ENCODE data around the gene CASR.
"Not testable (repeated sequence)": the region's sequence is repeated elsewhere in the genome, so short reads cannot be mapped to it uniquely, and the experiment has no call there.

Gene CASR, protein sequence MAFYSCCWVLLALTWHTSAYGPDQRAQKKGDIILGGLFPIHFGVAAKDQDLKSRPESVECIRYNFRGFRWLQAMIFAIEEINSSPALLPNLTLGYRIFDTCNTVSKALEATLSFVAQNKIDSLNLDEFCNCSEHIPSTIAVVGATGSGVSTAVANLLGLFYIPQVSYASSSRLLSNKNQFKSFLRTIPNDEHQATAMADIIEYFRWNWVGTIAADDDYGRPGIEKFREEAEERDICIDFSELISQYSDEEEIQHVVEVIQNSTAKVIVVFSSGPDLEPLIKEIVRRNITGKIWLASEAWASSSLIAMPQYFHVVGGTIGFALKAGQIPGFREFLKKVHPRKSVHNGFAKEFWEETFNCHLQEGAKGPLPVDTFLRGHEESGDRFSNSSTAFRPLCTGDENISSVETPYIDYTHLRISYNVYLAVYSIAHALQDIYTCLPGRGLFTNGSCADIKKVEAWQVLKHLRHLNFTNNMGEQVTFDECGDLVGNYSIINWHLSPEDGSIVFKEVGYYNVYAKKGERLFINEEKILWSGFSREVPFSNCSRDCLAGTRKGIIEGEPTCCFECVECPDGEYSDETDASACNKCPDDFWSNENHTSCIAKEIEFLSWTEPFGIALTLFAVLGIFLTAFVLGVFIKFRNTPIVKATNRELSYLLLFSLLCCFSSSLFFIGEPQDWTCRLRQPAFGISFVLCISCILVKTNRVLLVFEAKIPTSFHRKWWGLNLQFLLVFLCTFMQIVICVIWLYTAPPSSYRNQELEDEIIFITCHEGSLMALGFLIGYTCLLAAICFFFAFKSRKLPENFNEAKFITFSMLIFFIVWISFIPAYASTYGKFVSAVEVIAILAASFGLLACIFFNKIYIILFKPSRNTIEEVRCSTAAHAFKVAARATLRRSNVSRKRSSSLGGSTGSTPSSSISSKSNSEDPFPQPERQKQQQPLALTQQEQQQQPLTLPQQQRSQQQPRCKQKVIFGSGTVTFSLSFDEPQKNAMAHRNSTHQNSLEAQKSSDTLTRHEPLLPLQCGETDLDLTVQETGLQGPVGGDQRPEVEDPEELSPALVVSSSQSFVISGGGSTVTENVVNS

DNA sequence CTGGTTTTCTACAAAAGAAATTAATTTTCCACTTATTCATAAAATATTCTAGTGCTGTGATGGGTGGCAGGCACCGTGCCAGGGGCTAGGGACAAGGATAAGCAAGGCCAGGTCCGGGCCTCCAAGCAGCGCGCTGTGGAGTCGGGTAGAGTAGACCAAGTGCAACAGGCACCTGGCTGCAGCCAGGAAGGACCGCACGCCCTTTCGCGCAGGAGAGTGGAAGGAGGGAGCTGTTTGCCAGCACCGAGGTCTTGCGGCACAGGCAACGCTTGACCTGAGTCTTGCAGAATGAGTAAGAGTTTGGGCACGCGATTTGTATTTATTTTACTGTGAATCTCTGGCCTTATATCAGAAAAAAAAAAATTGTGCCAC, at the start of gene CASR:
Gene CASR, plus strand, starts transcription at position 148 of the 372 bp plus-strand sequence. CDS start 70,522 bp downstream, outside the sequence.
- DNase-seq (ENCODE audit: low read depth, low spot score): peak; percentile 16

DNA sequence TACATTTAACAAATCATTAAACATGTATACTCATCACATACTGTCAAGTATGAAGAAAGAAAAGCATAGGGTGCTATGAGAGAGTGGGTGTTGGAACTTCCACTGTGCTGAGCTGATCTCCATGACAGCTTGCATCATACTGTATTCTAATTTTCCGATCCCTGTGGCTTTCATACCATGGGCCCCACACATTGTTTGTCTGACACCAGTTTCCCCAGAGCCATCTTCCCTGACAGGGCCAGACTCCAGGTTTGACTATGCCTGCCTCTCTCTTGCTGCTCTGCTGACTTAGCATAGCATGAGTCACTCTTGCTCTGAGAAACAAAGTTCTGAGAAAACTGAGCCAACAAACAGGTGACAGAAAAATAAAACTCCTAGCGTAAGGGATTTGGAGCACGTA, 37.0 kb upstream of the CASR start:
- no peak for DNase-seq (ENCODE audit: low read depth, low spot score)

DNA sequence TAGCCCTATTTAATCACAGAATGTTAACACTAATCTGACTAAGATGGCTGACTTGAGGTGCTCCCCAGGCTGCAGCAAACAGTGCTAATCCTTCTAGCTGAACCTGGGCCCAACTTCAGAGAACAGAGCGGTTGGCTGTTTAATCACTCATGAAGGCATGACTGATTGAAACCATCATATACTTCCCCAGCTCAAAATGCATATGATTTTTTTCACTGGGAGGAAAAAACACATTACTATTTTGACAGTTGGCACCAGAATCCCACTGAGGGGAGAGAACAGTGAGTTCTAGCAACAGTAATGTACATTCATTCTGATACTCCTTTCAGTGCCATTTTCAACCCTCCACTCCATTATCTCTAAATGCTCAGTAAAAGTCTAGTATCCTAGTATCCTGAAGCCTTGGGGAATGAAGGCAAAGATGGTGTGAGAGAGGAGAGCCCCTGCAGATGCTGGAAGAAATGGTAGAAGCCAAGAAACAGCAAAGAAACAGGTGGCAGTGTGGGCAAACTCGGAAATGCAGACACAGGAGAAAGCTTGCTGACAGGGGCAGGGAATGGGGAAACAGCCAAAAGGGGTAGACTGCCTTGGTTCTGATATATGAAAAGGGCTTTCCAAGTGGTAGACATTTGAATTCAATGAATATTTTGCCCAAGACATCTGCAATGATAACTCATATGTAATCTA, 34.4 kb upstream of the CASR start:
- no peak for DNase-seq (ENCODE audit: low read depth, low spot score)

DNA sequence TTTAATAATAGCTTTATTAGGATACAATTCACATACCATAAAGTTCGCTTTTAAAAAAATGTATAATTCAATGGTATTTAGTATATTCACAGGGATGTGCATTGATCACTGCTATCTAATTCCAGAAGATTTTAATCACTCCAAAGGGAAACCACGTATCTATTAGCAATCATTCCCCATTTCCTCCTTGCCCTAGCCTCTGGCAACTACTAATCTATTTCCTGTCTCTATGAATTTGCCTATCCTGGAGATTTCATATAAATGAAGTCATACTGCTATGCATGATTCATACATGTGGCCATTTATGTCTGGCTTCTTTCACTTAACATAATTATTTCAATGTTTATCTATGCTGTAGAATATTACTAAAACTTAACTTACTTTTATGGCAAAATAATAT, 32.0 kb upstream of the CASR start:
- DNase-seq (ENCODE audit: low read depth, low spot score): no peak

DNA sequence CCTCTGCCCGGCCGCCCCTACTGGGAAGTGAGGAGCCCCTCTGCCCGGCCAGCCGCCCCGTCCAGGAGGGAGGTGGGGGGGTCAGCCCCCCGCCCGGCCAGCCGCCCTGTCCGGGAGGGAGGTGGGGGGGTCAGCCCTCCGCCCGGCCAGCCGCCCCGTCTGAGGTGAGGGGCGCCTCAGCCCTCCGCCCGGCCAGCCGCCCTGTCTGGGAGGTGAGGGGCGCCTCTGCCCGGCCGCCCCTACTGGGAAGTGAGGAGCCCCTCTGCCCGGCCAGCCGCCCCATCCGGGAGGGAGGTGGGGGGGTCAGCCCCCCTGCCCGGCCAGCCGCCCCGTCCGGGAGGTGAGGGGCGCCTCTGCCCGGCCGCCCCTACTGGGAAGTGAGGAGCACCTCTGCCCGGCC, 18.5 kb upstream of the CASR start:
- not testable (repeated sequence) for DNase-seq (ENCODE audit: low read depth, low spot score)

DNA sequence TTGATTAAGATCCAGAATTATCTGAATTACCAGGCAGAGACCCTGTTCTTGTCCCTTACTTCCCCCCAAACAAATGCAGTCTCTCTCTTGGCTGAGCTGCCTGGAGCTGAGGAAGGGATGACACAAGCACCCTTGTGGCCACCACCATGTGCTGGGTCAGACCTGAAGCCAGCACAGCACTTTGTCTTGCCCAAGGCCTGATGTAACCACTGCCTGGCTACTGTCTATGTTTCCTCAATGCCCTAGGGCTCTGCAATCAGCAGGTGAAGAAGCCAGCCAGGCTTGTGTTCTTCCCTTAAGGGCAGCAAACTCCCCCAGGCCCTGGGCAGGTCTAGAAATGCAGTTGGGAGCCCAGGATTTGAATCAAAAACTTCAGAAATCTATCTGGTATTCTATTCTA, 15.8 kb upstream of the CASR start:
- DNase-seq (ENCODE audit: low read depth, low spot score): no peak

DNA sequence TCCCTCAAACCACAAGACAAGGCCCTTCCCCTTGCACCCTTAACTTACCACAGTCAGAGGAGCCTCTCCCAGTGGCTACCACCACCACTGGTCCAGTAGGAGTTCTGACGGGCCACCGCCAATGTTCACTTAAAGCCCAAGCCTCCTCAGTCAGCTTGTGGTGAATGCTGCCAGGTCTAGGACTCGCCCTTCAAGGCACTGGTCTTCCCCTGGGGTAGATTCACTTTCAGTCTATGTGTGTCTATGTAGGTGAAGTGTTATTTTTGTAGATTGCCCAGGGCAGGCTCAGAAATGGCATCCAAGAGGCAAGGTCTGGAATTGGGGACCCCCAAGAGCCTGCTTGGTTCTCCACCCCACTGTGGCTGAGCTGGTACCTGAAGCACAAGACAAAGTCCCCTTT, 15.4 kb upstream of the CASR start:
- DNase-seq (ENCODE audit: low read depth, low spot score): no peak

DNA sequence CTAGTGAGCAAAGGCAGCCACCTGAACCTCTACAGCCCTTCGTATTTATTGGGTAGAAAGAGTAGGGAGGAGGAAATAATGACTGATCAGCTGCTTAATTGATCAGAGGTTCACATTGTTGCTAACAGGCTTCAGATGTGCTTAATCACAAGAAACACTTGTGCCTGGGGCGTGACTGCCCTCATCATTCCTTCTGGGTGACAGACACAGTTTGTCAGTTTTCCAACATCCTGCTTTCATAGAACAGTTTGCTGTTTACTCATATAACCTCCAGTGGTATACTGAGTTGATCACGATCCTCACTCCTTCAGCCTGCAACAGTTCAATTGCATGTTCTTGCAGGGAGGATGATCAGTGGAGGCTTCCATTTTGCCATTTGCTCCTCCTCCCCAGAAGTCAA, 13.6 kb upstream of the CASR start:
- DNase-seq (ENCODE audit: low read depth, low spot score): no peak

DNA sequence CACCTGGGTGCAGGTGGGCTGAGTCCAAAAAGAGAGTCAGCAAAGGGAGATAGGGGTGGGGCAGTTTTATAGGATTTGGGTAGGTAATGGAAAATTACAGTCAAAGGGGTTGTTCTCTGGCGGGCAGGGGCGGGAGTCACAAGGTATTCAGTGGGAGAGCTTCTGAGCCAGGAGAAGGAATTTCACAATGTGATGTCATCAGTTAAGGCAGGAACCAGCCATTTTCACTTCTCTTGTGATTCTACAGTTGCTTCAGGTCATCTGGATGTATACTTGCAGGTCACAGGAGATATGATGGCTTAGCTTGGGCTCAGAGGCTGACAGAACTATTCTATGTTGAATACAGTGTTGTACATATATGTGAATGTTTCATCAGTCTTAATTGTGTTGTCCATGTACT, 12.1 kb upstream of the CASR start:
- not testable (repeated sequence) for DNase-seq (ENCODE audit: low read depth, low spot score)

DNA sequence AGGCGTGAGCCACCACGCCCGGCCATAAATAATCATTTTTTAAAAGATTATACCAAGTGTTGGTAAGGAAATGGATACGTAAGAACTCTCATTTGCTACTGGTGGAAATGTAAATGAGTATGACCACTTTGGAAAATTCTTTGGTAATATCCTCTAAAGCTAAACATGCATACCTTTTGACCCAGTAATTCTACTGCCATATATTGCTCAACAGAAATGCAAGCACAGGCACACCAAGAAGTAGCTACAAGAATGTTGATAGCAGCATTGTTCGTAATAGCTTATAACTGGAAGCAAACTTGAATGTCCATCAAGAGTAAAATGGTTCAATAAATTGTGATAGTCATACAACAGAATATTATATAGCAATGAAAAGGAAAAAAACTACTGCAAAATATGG, 4.8 kb upstream of the CASR start:
- no peak for DNase-seq (ENCODE audit: low read depth, low spot score)

DNA sequence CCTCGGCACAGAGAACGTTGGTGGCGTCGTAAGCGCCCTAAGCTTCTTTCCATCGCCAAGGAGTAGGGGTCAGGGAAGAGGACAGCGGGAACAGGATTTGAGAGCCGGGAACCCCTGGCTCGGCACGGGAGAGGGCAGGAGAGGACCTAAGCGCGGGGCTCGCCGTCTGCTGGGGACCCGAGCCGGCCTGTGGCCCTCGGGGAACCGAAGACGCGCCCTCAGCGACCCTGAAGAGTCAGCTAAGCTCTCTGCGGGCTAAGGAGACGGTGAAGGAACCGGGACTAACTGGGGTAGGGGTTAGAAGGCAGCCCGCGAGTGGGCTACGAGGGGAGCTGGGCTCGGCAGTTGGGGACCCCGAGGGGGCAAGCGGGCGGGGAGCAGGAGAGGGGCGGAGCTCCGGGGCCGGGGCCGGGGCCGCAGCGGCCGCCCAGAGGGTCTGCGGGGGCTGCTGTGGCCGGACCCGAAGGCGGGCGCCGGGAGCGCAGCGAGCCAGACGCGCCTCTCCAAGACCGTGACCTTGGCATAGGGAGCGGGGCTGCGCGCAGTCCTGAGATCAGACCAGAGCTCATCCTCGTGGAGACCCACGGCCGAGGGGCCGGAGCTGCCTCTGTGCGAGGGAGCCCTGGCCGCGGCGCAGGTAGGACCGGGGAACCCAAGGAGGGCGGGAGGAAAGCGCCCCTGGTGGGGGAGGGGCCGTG, 574 bp downstream of the CASR start:
- DNase-seq (ENCODE audit: low read depth, low spot score): no peak

DNA sequence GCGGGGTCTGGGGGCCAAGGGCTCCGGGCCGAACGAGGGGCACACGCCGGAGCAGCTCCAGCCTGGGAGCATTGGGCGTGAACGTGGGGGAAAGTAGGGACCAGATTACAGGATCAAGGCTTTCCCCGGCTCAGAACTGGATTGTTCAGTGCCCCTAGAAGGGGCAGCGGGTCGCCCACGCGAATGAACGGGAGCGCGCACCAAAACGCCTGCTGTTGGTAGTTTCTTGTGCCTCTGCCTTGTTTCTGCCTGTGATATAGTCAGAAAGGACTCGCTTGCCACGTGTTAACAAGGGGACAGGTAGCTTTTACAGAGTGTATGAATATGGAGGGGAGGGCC, 1.1 kb downstream of the CASR start:
- DNase-seq (ENCODE audit: low read depth, low spot score): no peak

DNA sequence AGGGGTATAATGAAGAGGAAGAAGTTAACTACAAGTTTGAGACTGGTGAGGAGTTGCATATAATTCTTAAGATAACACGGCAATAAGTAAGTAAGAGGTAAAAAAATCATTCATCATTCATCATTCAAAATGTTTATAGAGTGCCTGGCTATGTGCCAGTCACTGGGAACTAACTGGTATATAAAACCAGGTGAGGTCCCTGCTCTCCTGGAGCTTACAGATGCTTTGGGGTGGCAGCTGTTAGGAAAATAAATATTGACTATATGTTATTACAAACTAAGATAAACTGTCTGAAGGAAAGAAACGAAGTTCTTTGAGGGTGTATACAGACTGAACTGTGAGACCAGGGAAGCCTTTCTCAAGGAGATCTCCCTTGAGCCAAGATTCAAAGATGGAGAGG, 2.9 kb downstream of the CASR start:
- DNase-seq (ENCODE audit: low read depth, low spot score): no peak

DNA sequence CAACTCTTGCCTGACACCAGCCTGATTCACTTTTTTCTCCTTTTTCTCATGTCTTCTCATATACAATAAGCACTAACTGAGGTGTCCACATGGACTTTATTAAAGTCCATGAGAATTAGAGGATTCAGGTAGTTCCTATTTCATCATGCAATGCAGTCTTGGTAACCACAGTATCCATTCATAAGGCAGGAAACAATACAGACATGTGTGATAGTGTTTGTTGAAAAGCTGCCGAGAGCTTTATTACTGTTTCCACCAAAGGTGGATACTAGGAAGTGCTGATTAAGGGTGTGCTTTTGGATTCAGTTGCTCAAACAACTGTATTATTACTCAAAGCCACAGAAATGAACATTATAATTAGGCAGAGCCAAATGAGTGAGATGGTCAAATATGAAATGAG, 5.3 kb downstream of the CASR start:
- DNase-seq (ENCODE audit: low read depth, low spot score): no peak

DNA sequence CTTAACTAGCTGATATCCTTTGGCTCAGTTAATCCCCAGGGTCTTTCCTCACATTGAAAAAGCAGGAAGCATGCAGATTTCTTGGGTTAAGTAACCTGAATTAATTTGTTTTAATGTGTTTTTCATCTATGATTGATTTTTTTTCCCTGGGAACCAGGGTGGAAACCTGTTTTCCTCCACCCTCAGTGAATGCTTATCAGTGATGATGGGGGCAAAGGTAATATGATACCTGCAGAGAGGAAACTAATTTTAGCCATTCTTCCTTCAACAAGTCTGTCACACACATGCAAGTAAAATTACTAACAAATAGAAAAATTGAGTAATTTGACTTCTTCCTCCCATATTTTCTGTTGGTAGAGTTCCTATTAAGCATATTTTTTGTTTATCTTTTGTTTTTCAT, 5.9 kb downstream of the CASR start:
- DNase-seq (ENCODE audit: low read depth, low spot score): no peak

DNA sequence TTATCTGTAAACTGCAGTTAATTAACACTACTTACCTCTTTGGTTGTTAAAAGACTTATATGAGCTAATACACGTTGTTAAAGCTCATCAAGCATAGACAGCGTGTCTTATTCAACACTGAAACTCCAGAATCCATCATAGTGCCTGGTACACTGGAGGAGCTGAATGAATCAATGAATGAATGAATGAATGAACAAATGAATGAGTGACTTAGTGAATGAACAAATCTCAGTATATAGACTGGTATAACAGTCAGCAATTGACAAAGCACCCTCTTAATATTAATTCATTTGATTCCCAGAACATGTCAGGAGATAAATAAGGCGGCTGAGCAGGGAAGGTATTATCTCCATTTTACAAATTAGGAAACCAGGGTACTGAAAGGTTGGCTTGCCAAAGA, 7.1 kb downstream of the CASR start:
- DNase-seq (ENCODE audit: low read depth, low spot score): no peak

DNA sequence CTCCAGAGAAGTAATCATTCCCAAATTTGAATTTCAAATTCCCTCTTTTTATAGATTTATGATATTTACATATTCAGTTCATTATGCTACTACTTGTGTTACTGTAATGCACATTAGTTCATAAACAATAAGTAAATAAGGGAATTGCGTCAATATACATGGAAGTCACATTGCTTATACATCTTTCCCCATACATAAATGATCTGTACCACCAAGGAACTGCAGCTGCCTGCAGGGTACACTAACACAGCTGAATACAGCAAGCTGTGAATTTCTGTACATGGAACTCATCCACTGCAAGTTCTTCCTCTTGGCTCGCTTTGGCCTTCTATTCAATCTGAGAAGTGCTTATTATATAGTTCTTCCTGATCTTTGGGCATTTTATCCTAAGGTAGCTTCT, 15.5 kb downstream of the CASR start:
- DNase-seq (ENCODE audit: low read depth, low spot score): no peak

DNA sequence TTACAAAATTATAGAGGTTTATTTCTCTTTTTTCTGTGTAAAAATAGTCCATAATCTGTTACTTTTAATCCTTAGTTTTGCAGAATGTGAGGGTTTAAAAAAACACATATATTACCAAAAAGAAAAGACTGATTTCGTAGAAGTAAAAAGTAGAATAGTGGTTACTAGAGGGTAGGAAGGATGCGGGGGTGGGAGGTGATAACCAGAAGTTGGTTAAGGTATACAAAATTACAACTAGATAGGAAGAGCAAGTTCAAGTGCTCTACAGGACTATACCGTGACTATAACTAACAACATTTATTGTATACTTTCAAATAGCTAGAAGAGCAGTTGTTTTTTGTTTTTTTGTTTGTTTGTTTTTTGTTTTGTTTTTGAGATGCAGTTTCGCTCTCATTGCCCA, 16.1 kb downstream of the CASR start:
- DNase-seq (ENCODE audit: low read depth, low spot score): no peak

DNA sequence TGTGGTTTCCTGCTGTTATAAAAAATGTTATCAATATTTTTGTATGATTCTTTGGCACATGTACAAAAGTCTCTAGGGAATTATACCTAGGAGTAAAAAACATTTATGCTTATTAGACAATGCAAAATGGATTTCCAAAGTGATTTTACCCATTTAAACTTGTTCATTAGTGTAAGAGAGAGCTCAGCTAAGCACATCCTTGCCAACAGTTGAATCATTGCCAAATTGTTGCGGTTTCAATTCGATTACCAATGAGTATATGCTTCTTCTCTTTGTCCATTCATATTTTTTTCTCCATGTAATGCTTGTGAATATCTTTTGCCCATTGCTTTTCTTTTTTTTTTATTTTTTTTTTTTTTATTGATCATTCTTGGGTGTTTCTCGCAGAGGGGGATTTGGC, 17.2 kb downstream of the CASR start:
- DNase-seq (ENCODE audit: low read depth, low spot score): no peak

DNA sequence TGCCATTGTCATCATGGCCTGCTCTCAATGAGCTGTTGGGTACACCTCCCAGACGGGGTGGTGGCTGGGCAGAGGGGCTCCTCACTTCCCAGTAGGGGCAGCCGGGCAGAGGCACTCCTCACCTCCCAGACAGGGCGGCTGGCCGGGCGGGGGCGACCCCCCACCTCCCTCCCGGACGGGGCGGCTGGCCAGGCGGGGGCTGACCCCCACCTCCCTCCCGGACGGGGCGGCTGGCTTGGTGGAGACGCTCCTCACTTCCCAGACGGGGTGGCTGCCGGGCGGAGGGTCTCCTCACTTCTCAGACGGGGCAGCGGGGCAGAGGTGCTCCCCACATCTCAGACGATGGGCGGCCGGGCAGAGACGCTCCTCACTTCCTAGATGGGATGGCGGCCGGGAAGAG, 18.0 kb downstream of the CASR start:
- DNase-seq (ENCODE audit: low read depth, low spot score): not testable (repeated sequence)

DNA sequence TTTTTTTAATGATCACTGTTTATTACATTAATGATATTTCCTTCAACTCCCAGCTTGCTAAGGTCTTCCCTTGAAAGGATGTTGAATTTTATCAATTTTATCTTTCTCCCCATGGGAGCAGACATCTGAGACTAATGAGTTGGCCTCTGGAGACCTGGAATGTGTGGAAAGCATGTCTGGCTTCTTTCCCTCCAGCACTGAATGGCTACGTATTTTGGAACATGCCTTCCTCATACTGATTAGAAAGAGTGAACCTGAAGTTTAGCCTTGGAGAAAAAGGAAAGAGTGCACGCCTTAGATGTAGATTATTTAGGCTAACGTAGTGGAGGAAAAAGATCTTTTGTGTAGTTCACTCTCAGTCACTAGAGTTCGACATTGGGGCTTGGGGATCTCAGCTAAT, 25.1 kb downstream of the CASR start:
- DNase-seq (ENCODE audit: low read depth, low spot score): no peak

DNA sequence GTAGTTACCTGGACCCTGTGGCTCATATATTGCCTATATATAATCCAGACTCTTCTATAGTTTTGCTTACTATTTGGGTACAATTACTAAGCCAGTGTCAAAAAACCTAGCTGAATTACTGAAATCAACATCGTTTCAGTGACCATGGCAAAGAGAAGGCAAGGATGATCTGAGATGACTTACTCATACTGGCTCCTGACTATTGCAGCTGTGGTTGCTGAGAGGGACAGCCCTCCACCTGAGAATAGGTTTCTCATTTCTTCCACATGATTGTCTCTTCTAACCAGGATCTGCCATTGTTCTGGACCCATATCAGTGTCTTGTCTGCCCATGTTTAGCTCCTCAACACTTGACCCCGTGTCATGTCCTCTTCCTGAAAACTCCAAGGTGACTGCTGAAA, 30.2 kb downstream of the CASR start:
- DNase-seq (ENCODE audit: low read depth, low spot score): no peak
